Smooth muscle cell (in vitro differentiated cells): ENCODE results near the gene TASL. TPM values are rescaled to one million over a fixed set of nuclear protein-coding genes. Genes with fewer than 3 reads are reported as not detected.

Experiments used
- polyA plus RNA-seq: library from polyadenylated mRNA; unstranded; fragments of >200 nt; fragmentation: Nextera tagmentation; extraction: Ambion mirVana; gene quantifications from 2 replicates; pipeline ENCODE4 v1.2.1, GENCODE V29; 2016
- small RNA-seq: library from RNA; depleted of rRNA; stranded (forward); fragments of <200 nt; gene quantifications from one replicate; pipeline ENCODE3, GENCODE V24; 2014
- total RNA-seq: library from RNA; depleted of rRNA; stranded (reverse); fragments of >200 nt; gene quantifications from 2 replicates; pipeline ENCODE4 v1.2.3, GENCODE V29; 2014

The TASL gene
- total and polyA plus RNA-seq, 2 experiments from 2014 or later = not detected

Small RNAs within 50 kb of the gene (small RNA-seq; reads per million reads assigned to genes)
- not detected for gene CKS1BP6

Other genes starting within 250 kb of the TASL start
- gene GK, start 75.7 kb upstream of the TASL start, total RNA-seq = 5.7 and 5.8 TPM in 2 replicates
- gene GK, start 75.7 kb upstream of the TASL start, polyA plus RNA-seq = 2.6 and 4.5 TPM in 2 replicates